GM23338 (cell line): ENCODE results near the gene GSS. TPM values are rescaled to one million over a fixed set of nuclear protein-coding genes. Genes with fewer than 3 reads are reported as not detected.

Source experiments
- ATAC-seq: fragments of 200-7000 bp; cut with Tn5 transposase; 3 replicates; pipeline ENCODE4 v1.9.1; 2020
- DNase-seq: peaks from one replicate; pipeline ENCODE4 v3.0.0-alpha.2; 2015; ENCODE audit warnings: low spot score
- H2AFZ ChIP-seq: fragments of 200-600 bp; sonication (generic); 2 replicates; pipeline ENCODE4 v1.8.0; 2016; ENCODE audit warnings: antibody characterized with exemption, mild to moderate bottlenecking, moderate library complexity
- H3F3A ChIP-seq: fragments of 200-600 bp; sonication (generic); replicated peaks from 2 replicates; pipeline ENCODE4 v1.8.0; 2017; ENCODE audit warnings: antibody characterized with exemption, mixed run types, low read depth
- H3K27ac ChIP-seq: fragments of 200-600 bp; sonication (generic); 2 replicates; pipeline ENCODE4 v1.6.1; 2016; ENCODE audit warnings: low read depth
- H3K27me3 ChIP-seq: fragments of 200-600 bp; sonication (generic); 2 replicates; pipeline ENCODE4 v1.8.0; 2016; ENCODE audit warnings: mild to moderate bottlenecking, mixed run types, moderate library complexity; ENCODE audit not compliant: insufficient read depth
- H3K36me3 ChIP-seq: fragments of 200-600 bp; sonication (generic); 2 replicates; pipeline ENCODE4 v1.8.0; 2016; ENCODE audit warnings: mild to moderate bottlenecking; ENCODE audit not compliant: insufficient read depth
- H3K4me1 ChIP-seq: fragments of 200-600 bp; sonication (generic); 2 replicates; pipeline ENCODE4 v1.8.0; 2016; ENCODE audit warnings: mild to moderate bottlenecking, moderate library complexity; ENCODE audit not compliant: insufficient read depth
- H3K4me2 ChIP-seq: fragments of 200-600 bp; sonication (generic); 2 replicates; pipeline ENCODE4 v1.7.1; 2017; ENCODE audit warnings: mixed run types
- H3K4me3 ChIP-seq: fragments of 200-600 bp; sonication (generic); 2 replicates; pipeline ENCODE4 v1.6.1; 2016; ENCODE audit warnings: mixed run types
- H3K79me2 ChIP-seq: fragments of 200-600 bp; sonication (generic); replicated peaks from 2 replicates; pipeline ENCODE4 v1.8.0; 2017; ENCODE audit warnings: mild to moderate bottlenecking; ENCODE audit not compliant: insufficient read depth
- H3K9me2 ChIP-seq: fragments of 200-600 bp; sonication (generic); 2 replicates; pipeline ENCODE4 v1.8.0; 2017; ENCODE audit not compliant: insufficient read depth
- H4K20me1 ChIP-seq: fragments of 200-600 bp; sonication (generic); replicated peaks from 2 replicates; pipeline ENCODE4 v1.8.0; 2017; ENCODE audit warnings: mild to moderate bottlenecking; ENCODE audit not compliant: insufficient read depth
- H3K27ac Mint-ChIP-seq: 2 replicates; pipeline ENCODE4 v1.8.0; 2020; ENCODE audit warnings: inconsistent platforms, mild to moderate bottlenecking, moderate library complexity, mixed read lengths
- H3K27me3 Mint-ChIP-seq: 3 replicates; pipeline ENCODE4 v1.8.0; 2022; ENCODE audit warnings: low read depth, mild to moderate bottlenecking, moderate library complexity, mixed read lengths, inconsistent platforms; ENCODE audit not compliant: insufficient read depth, poor library complexity
- H3K36me3 Mint-ChIP-seq: 3 replicates; pipeline ENCODE4 v1.8.0; 2021; ENCODE audit warnings: low read depth, mild to moderate bottlenecking, inconsistent platforms, moderate library complexity, mixed read lengths
- H3K4me1 Mint-ChIP-seq: 3 replicates; pipeline ENCODE4 v1.8.0; 2020; ENCODE audit warnings: mild to moderate bottlenecking, inconsistent platforms, mixed read lengths
- H3K4me3 Mint-ChIP-seq: 3 replicates; pipeline ENCODE4 v1.8.0; 2021; ENCODE audit warnings: moderate library complexity, mild to moderate bottlenecking, inconsistent platforms, mixed read lengths
- H3K9me3 Mint-ChIP-seq: 3 replicates; pipeline ENCODE4 v1.8.0; 2020; ENCODE audit warnings: moderate library complexity, mild to moderate bottlenecking, inconsistent platforms, mixed read lengths
- CREB1 ChIP-seq: fragments of 250-450 bp; sonication (Bioruptor Pico); IDR thresholded peaks from 2 replicates; pipeline ENCODE4 v1.5.0; 2020; ENCODE audit warnings: low read depth, mild to moderate bottlenecking, moderate library complexity
- ETS1 ChIP-seq: IDR thresholded peaks from 2 replicates; pipeline ENCODE4 v1.6.1; 2016; ENCODE audit warnings: antibody characterized with exemption
- EZH2 ChIP-seq: fragments of 200-600 bp; sonication (generic); IDR thresholded peaks from one replicate; pipeline ENCODE4 v1.8.0; 2017; ENCODE audit warnings: antibody characterized with exemption, mild to moderate bottlenecking, low read depth; ENCODE audit not compliant: unreplicated experiment
- EZH2phosphoT487 ChIP-seq: fragments of 200-600 bp; sonication (generic); IDR thresholded peaks from one replicate; pipeline ENCODE4 v1.8.1; 2018; ENCODE audit warnings: antibody characterized with exemption; ENCODE audit not compliant: unreplicated experiment
- NANOG ChIP-seq: IDR thresholded peaks from 2 replicates; pipeline ENCODE4 v1.6.1; 2016; ENCODE audit warnings: antibody characterized with exemption, borderline replicate concordance
- REST ChIP-seq: IDR thresholded peaks from one replicate; pipeline ENCODE4 v1.6.1; 2018; ENCODE audit warnings: antibody characterized with exemption; ENCODE audit not compliant: unreplicated experiment
- STAT1 ChIP-seq: IDR thresholded peaks from one replicate; pipeline ENCODE4 v1.6.1; 2016; ENCODE audit warnings: antibody characterized with exemption; ENCODE audit not compliant: unreplicated experiment
- ZNF114 ChIP-seq: fragments of 250-450 bp; sonication (Bioruptor Pico); IDR thresholded peaks from 2 replicates; pipeline ENCODE4 v1.5.0; 2020; ENCODE audit warnings: mild to moderate bottlenecking, moderate library complexity
- ZNF331 ChIP-seq: fragments of 250-450 bp; sonication (Bioruptor Pico); IDR thresholded peaks from 2 replicates; pipeline ENCODE4 v1.5.0; 2020; ENCODE audit warnings: low read depth, mild to moderate bottlenecking, moderate library complexity
- ZNF462 ChIP-seq: fragments of 250-450 bp; sonication (Bioruptor Pico); IDR thresholded peaks from 2 replicates; pipeline ENCODE4 v1.5.0; 2020; ENCODE audit warnings: mild to moderate bottlenecking, moderate library complexity
- polyA plus RNA-seq: library from polyadenylated mRNA; unstranded; fragments of >200 nt; fragmentation: Nextera tagmentation; extraction: Ambion mirVana; gene quantifications from 2 replicates; pipeline ENCODE4 v1.2.1, GENCODE V29; 2016
- total RNA-seq: library from RNA; depleted of rRNA; stranded (reverse); fragments of >200 nt; shearing (Covaris generic); gene quantifications from 2 replicates; pipeline ENCODE4 v1.2.3, GENCODE V29; 2014
- TF ChIP-seq, protein P1 (sequence below), 2 experiments: fragments of 200-600 bp in 1 of 2; sonication (generic) in 1 of 2; conservative IDR thresholded peaks; 2 replicates each; pipeline versions ENCODE4 v1.5.1 to v1.6.1; 2016 to 2017; ENCODE audit warnings: antibody characterized with exemption in 2 of 2, low read depth in 2 of 2, mild to moderate bottlenecking in 2 of 2, moderate library complexity in 1 of 2

The GSS gene
- total and polyA plus RNA-seq, 2 experiments from 2014 or later: 34.0 to 63.3 TPM

DNA sequence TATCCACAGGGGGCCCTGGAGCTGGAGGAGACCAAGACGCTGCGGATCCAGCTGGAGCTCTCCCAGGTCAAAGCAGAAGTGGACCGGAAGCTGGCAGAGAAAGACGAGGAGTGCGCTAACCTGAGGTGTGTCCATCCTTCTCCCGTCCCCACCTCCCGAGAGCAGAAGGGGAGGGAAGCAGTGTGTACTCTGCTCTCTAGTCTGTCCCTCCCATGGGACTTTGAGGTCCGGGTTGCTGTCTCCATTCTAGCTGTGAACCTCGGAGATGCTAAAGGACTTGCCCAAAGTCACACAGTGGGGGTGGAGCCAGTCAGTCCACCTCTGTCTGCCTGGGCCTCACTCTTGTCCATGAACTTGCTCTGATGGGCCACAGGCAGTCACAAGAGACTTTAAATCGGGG, 44.2 kb upstream of the GSS start:
- peaks cover 4% of the 10 kb centered on the region; the same call in 2 of the 3 replicates for H3K9me3 Mint-ChIP-seq

More for the DNA sequence above, 44.2 kb upstream of the GSS start:
- Histone ChIP-seq H3K36me3 (no peaks in the 10 kb centered on the region), H3K4me2 (no peak overlapping the region), H3K4me3 (no peak overlapping the region), H4K20me1 (no peaks in the 10 kb centered on the region; the same call in 1 of the 2 replicates), H3F3A (0 out of 2 replicates have a peak, but pooled peaks cover 6% of the 10 kb centered on the region), H3K27me3 (no peaks in the 10 kb centered on the region), H3K4me1 (no peaks in the 10 kb centered on the region), H3K27ac (no peak overlapping the region), H3K9me2 (no peaks in the 10 kb centered on the region), H2AFZ (no peak overlapping the region), H3K79me2 (no peaks in the 10 kb centered on the region)
- Mint-ChIP-seq H3K27ac (no peak overlapping the region), H3K4me3 (no peak overlapping the region), H3K27me3 (peaks cover 37% of the 10 kb centered on the region), H3K36me3 (peaks cover 35% of the 10 kb centered on the region), H3K4me1 (peaks cover 19% of the 10 kb centered on the region)
- ATAC-seq (no peak), DNase-seq (no peak)
- TF ChIP-seq, protein P1, sequence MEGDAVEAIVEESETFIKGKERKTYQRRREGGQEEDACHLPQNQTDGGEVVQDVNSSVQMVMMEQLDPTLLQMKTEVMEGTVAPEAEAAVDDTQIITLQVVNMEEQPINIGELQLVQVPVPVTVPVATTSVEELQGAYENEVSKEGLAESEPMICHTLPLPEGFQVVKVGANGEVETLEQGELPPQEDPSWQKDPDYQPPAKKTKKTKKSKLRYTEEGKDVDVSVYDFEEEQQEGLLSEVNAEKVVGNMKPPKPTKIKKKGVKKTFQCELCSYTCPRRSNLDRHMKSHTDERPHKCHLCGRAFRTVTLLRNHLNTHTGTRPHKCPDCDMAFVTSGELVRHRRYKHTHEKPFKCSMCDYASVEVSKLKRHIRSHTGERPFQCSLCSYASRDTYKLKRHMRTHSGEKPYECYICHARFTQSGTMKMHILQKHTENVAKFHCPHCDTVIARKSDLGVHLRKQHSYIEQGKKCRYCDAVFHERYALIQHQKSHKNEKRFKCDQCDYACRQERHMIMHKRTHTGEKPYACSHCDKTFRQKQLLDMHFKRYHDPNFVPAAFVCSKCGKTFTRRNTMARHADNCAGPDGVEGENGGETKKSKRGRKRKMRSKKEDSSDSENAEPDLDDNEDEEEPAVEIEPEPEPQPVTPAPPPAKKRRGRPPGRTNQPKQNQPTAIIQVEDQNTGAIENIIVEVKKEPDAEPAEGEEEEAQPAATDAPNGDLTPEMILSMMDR (conservative IDR thresholded peaks at IDR 0.05; ENCODE audit: low read depth in 2 of 2): no peak
- TF ChIP-seq REST (no peak), ETS1 (no peak), ZNF114 (CRISPR knock-in tag) (no peak), EZH2phosphoT487 (no peak), STAT1 (no peak), ZNF331 (CRISPR knock-in tag) (no peak), NANOG (no peak), EZH2 (no peak), ZNF462 (CRISPR knock-in tag) (no peak), CREB1 (CRISPR knock-in tag) (no peak)
